ENCODE data around the gene SLC27A1. TPM values are rescaled to one million over a fixed set of nuclear protein-coding genes. Genes with fewer than 3 reads are reported as not detected.

Gene SLC27A1
- total RNA-seq, 2 experiments from 2014 or later, result 4.5 to 4.8 TPM

DNA sequence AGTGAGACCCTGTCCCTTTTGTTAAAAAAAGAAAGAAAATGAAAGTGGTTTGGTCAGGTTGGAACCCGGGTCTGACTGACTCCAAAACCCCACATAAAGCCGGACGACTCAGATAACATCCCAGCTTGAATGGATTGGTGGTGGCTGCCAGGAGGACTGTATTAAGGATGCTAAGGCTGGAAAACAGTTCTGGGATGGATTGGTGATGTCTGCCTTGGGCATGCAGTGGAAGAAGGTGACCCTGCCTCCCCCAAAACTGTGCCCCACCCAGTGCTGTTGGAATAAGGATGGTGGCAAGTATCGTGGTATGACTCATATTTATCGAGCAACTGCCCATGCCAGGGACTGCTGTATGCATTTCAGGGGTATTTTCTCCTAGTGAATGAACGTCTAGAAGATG is 66.6 kb downstream of the SLC27A1 start:
- Mint-ChIP-seq H3K4me3 (no peak overlapping the region), H3K36me3 (no peaks in the 10 kb centered on the region), H3K27ac (no peak overlapping the region), H3K9me3 (no peaks in the 10 kb centered on the region), H3K4me1 (ENCODE audit: low read depth) (peaks cover 12% of the 10 kb centered on the region), H3K27me3 (peaks cover 3% of the 10 kb centered on the region)
- no peak for DNase-seq
- intact Hi-C loops (cut with micrococcal nuclease), result no loop called here
- ChIA-PET POLR2A (no interaction called here), CTCF (interaction anchor here (0.6 to 1.9 kb wide), 2 partner anchors 13 to 36 kb away, joined by 3 to 6 read pairs; no protein-coding TSS in a partner anchor)

DNA sequence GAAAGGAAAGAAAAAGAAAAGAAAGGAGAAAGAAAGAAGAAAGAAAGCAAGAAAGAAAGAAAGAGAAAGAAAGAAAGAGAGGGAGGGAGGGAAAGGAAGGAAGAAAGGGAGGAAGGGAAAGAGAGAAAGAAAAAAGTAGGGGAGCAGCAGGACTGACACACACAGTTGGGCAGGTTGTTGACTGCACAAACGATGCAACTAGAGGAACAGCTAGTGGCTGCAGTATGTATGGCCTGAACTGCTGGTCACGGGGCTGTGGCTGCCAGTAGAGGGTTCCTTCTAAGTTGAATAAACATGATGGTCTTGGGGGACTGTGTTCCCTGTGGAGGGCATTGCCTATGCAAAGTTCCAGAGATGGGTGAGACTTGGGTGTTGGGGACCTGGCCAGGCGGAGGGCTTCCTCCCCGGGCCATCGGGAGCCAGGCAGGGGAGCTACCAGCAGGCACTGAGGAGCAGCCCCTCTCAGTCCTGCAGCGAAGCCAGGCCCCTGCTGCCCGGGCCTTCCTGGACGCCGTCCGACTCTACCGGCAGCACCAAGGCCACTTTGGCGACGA is 68.4 kb downstream of the SLC27A1 start:
- H3K9me3 Mint-ChIP-seq, result no peaks in the 10 kb centered on the region
- no peak overlapping the region for H3K27ac Mint-ChIP-seq
- ChIA-PET POLR2A (no interaction called here), CTCF (interaction anchor here (0.6 to 1.0 kb wide), 3 partner anchors 35 to 67 kb away, joined by 3 to 5 read pairs (median 4); no protein-coding TSS in a partner anchor)
- DNase-seq, result no peak
- intact Hi-C loops (cut with micrococcal nuclease), result loop anchor here (1.0 kb wide), 2 partner anchors 17 to 27 kb away; partner anchors contain the start of genes COLGALT1 and PGLS
- H3K4me3 Mint-ChIP-seq, result peak overlapping the region; percentile 30
- H3K4me1 Mint-ChIP-seq (ENCODE audit: low read depth), result peaks cover 12% of the 10 kb centered on the region
- H3K27me3 Mint-ChIP-seq, result peaks cover 3% of the 10 kb centered on the region
- no peaks in the 10 kb centered on the region for H3K36me3 Mint-ChIP-seq

DNA sequence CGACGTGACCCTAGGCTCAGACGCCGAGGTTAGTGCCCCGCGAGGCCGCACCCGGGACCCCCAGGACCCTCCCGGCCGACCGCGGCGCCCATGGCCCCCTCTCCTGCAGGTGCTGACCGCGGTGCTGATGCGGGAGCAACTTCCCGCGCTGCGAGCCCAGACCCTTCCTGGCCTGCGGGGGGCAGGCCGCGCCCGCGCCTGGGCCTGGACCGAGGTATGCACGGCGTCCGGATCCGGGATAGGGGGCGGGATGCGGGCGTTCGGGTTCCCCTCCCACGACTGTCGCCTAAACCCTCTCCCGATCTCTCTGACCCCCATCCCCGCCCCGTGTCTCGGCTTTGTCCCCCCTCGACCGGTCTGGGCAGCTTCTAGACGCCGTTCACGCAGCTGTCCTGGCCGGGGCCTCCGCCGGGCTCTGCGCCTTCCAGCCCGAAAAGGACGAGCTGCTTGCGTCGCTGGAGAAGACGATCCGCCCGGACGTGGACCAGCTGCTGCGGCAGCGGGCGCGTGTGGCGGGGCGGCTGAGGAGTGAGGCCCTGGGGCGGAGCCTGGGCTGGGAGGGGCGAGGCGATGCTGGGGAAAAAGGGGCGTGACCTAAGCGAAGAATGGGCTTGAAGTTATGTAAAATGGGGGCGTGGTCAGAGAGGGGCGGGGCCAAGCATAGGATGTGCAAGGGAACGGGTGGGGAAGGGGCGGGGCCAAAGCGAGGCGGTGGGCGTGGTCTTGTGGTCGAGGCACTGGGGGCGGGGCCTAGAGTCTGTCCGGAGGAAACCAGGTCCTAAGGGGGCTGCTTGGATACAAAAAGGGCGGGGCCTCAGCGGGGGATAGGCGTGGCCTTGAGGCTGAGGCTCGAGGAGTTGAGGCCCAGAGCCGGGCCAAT is 69.2 kb downstream of the SLC27A1 start:
- intact Hi-C loops (cut with micrococcal nuclease), result loop anchor here (1.0 kb wide), 2 partner anchors 16 to 28 kb away; partner anchors contain the start of genes COLGALT1 and PGLS
- H3K27me3 Mint-ChIP-seq, result peaks cover 3% of the 10 kb centered on the region
- peak; percentile 98 for DNase-seq
- H3K4me3 Mint-ChIP-seq, result peak overlapping the region; percentile 74
- H3K27ac Mint-ChIP-seq, result peak overlapping the region; percentile 58
- ChIA-PET POLR2A (interaction anchor here (0.7 kb wide), 1 partner anchor 16 kb away, joined by 3 read pairs; no protein-coding TSS in a partner anchor), CTCF (interaction anchor here (0.6 to 1.0 kb wide), 2 partner anchors 34 to 643 kb away, joined by 3 to 5 read pairs; no protein-coding TSS in a partner anchor)
- no peaks in the 10 kb centered on the region for H3K9me3 Mint-ChIP-seq
- H3K36me3 Mint-ChIP-seq, result no peaks in the 10 kb centered on the region
- peaks cover 12% of the 10 kb centered on the region for H3K4me1 Mint-ChIP-seq (ENCODE audit: low read depth)

DNA sequence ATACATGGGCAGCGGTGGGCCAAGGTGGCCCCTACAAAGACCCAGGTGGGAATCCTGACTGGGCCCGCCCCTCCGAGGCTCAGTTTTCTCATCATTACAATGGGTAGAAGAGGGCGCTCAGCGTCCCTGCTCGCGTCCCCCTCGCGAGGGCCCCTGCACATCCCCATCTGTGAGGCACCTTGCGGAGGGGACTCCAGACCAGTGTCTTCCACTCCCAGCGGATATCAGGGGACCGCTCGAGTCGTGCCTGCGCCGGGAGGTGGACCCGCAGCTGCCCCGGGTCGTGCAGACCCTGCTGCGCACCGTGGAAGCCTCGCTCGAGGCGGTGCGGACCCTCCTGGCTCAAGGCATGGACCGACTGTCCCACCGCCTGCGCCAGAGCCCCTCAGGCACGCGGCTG is 69.8 kb downstream of the SLC27A1 start:
- CTCF ChIA-PET, result interaction anchor here (0.6 kb wide), 1 partner anchor 642 kb away, joined by 3 read pairs; no protein-coding TSS in a partner anchor
- DNase-seq, result no peak

DNA sequence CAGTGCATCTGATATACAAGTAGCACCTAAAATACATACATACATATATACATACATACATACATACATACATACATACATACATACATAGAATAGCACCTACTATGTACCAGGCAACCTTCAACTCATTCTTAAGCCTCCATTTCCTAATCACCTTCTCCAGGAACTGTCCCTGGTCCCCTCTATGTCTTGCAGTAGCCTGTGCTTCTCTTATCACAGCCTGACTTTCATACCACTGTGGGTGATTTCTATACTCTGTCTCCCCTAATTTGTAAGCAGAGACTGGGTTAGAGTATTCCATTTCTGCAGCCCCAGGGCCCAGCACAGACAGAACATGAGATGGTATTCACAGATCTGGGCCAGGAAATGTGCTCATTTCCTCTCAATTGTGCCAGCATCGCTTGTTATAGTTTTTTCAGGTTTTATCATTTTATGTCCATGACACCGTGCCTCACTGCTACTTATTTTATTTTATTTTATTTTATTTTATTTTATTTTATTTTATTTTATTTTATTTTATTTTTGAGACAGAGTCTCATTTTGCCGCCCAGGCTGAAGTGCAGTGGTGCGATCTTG is 70.9 kb downstream of the SLC27A1 start:
- CTCF ChIA-PET, result interaction anchor here (1.7 kb wide), 1 partner anchor 45 kb away, joined by 5 read pairs; no protein-coding TSS in a partner anchor
- H3K4me3 Mint-ChIP-seq, result no peak overlapping the region

More for the DNA sequence above, 69.8 kb downstream of the SLC27A1 start:
- POLR2A ChIA-PET, result interaction anchor here (0.7 kb wide), 1 partner anchor 17 kb away, joined by 3 read pairs; no protein-coding TSS in a partner anchor
- H3K27me3 Mint-ChIP-seq, result peaks cover 3% of the 10 kb centered on the region
- intact Hi-C loops (cut with micrococcal nuclease), result no loop called here
- no peak overlapping the region for H3K27ac Mint-ChIP-seq
- H3K4me1 Mint-ChIP-seq (ENCODE audit: low read depth), result peaks cover 12% of the 10 kb centered on the region
- H3K36me3 Mint-ChIP-seq, result no peaks in the 10 kb centered on the region
- no peaks in the 10 kb centered on the region for H3K9me3 Mint-ChIP-seq
- no peak overlapping the region for H3K4me3 Mint-ChIP-seq

DNA sequence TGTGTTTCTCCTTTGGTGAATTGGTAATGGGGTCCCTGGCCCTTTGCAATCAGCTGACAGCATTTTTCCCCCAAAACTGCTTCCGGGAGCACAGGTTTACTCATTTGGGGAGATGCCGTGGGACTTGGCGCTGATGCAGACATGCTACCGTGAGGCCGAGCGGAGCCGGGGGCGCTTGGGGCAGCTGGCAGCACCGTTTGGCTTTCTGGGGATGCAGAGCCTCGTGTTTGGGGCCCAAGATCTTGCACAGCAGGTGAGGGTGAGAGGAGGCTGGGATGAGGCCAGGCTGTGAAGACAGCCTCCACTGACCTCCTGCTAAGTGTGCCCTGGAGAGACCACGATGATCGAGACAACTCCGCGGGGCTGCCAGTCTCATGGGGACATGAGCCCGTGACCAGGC is 71.7 kb downstream of the SLC27A1 start:
- Mint-ChIP-seq H3K9me3 (no peaks in the 10 kb centered on the region), H3K4me1 (ENCODE audit: low read depth) (peaks cover 12% of the 10 kb centered on the region), H3K36me3 (no peaks in the 10 kb centered on the region), H3K4me3 (no peak overlapping the region), H3K27me3 (peaks cover 3% of the 10 kb centered on the region), H3K27ac (no peak overlapping the region)
- POLR2A ChIA-PET, result no interaction called here
- no peak for DNase-seq
- CTCF ChIA-PET, result interaction anchor here (1.7 kb wide), 1 partner anchor 46 kb away, joined by 5 read pairs; no protein-coding TSS in a partner anchor
- intact Hi-C loops (cut with micrococcal nuclease), result no loop called here

More for the DNA sequence above, 70.9 kb downstream of the SLC27A1 start:
- Mint-ChIP-seq H3K9me3 (no peaks in the 10 kb centered on the region), H3K4me1 (ENCODE audit: low read depth) (peaks cover 12% of the 10 kb centered on the region), H3K36me3 (no peaks in the 10 kb centered on the region), H3K27me3 (peaks cover 3% of the 10 kb centered on the region), H3K27ac (no peak overlapping the region)
- DNase-seq, result no peak
- intact Hi-C loops (cut with micrococcal nuclease), result no loop called here
- POLR2A ChIA-PET, result no interaction called here

DNA sequence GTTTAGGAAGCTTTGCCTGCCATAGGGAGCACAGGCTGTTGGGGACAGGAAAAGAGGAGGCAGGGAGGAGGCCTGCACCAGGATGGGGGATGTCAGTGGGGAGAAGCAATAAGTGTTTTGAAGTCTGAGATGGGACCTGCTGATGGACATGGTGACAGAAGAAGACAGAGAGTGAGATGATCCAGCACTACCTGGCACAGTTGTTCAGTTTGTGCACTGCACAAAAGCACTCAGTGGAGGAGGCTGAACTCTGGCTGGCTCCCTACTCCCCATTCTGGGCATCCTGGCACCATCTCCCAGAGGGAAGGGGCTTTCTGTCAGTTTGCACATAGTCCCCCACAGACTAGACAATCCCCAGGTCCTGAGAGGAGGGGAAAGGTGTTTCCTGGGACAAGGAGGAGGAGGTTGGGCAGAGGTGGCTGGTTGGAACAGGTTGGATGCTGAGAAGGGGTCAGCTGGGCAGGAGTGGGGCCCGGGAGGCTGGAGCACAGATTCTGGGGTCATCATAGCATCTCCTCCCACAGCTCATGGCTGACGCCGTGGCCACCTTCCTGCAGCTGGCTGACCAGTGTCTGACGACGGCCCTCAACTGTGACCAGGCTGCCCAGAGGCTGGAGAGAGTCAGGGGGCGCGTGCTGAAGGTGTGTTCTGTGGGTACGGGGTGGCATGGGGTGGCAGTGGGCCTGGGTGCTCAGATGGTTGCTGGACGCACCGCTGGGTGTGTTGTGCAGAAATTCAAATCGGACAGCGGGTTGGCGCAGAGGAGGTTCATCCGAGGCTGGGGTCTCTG is 72.7 kb downstream of the SLC27A1 start:
- H3K4me3 Mint-ChIP-seq, result no peak overlapping the region
- H3K9me3 Mint-ChIP-seq, result no peaks in the 10 kb centered on the region
- ChIA-PET CTCF (interaction anchor here (1.7 kb wide), 1 partner anchor 47 kb away, joined by 5 read pairs; no protein-coding TSS in a partner anchor), POLR2A (no interaction called here)
- H3K4me1 Mint-ChIP-seq (ENCODE audit: low read depth), result peaks cover 12% of the 10 kb centered on the region
- H3K27ac Mint-ChIP-seq, result no peak overlapping the region
- DNase-seq, result no peak
- H3K27me3 Mint-ChIP-seq, result peaks cover 3% of the 10 kb centered on the region
- intact Hi-C loops (cut with micrococcal nuclease), result no loop called here
- H3K36me3 Mint-ChIP-seq, result no peaks in the 10 kb centered on the region

DNA sequence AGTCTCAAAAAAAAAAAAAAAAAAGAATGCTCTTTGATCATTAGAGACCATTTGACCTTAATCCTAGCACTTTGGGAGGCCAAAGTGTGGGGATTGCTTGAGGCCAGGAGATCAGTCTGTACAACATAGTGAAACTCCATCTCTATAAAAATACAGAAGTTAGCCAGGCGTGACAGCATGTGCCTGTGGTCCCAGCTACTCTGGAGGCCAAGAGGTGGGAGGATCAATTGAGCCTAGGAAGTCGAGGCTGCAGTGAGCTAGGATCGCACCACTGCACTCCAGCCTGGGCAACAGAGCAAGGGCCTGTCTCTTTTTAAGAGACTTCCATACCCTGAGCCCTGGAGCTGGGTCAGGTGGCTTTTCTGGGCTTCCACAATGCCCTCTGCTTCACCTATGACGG is 73.7 kb downstream of the SLC27A1 start:
- peaks cover 5% of the 10 kb centered on the region for H3K4me1 Mint-ChIP-seq (ENCODE audit: low read depth)
- no peaks in the 10 kb centered on the region for H3K9me3 Mint-ChIP-seq
- ChIA-PET POLR2A (no interaction called here), CTCF (interaction anchor here (1.6 kb wide), 1 partner anchor 48 kb away, joined by 3 read pairs; no protein-coding TSS in a partner anchor)
- H3K27me3 Mint-ChIP-seq, result no peaks in the 10 kb centered on the region
- intact Hi-C loops (cut with micrococcal nuclease), result no loop called here
- no peak overlapping the region for H3K27ac Mint-ChIP-seq
- H3K36me3 Mint-ChIP-seq, result no peaks in the 10 kb centered on the region
- no peak overlapping the region for H3K4me3 Mint-ChIP-seq
- no peak for DNase-seq

DNA sequence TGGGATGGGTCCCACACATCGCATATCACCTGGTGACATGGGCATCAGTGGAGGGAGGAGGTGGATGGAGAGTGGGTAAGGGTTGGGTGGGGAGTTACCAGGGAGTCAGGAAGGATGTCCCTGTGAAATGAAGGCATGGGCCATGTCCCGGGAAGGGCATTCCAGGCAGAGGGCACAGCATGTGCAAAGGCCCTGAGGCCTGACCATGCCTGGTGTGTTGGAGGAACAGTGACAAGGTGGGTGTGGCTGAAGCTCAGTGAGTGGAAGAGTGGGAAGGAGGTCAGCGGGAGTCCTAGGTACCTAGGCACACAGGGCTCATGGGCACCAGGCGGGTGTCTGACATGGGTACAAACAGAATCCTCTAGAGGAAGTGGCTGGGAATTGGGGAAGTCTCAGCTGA is 74.1 kb downstream of the SLC27A1 start:
- Mint-ChIP-seq H3K9me3 (no peaks in the 10 kb centered on the region), H3K27me3 (no peaks in the 10 kb centered on the region), H3K4me1 (ENCODE audit: low read depth) (peaks cover 4% of the 10 kb centered on the region), H3K36me3 (no peaks in the 10 kb centered on the region), H3K27ac (no peak overlapping the region), H3K4me3 (no peak overlapping the region)
- intact Hi-C loops (cut with micrococcal nuclease), result no loop called here
- CTCF ChIA-PET, result interaction anchor here (1.6 kb wide), 1 partner anchor 48 kb away, joined by 3 read pairs; no protein-coding TSS in a partner anchor
- no peak for DNase-seq
- POLR2A ChIA-PET, result no interaction called here

DNA sequence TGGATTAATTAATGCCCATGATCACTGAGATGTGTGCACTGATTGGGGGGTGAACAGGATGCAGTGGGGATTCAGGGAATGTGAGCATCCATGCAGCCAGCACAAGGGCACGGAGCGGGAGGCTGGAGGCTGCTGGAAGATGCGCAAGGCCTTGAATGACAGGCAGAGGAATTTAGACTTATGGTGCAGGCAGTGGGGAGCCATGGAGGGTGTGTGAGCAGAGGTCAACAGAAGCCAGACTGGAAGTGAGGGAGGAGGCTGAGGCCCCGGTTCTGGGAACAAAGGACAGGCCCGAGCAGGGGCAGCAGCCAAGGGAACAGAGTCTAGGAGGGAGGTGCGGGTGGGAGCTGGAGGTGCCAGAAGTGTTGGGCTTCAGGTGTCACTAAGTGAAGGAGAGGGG is 77.8 kb downstream of the SLC27A1 start:
- POLR2A ChIA-PET, result no interaction called here

DNA sequence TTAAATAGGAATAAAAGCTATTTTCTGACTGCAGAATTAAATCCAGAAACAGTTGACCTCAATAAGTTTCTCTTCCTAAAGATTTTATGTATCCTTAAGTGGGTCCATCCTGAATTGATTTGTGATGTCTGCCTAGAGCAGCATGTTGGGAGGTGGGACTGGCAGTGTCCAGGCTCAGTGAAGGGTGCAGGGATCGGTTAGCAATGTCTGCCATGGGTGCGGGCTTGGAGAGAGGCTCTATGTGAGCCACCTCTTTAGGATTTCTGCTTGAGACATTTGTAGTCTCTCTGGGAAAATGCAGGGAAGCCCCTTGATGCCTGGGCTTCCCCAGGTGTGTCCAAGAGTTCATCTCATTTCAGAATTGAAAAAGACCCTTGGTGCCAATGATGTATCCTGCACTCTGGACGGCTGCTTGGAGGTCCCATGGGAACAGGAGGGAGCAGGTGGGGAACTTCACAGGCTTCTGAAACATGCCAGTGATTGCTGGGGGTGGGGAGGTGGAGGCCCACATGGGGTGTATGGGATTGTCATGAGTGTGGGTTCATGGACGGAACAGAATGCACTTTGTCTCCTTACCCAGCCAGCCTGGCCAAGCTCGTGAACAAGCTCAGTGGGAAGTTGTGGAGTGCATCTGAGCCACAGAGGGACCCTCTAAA is 78.9 kb downstream of the SLC27A1 start:
- Mint-ChIP-seq H3K9me3 (no peaks in the 10 kb centered on the region), H3K4me1 (ENCODE audit: low read depth) (no peaks in the 10 kb centered on the region), H3K36me3 (no peaks in the 10 kb centered on the region), H3K4me3 (no peak overlapping the region), H3K27ac (no peak overlapping the region), H3K27me3 (no peaks in the 10 kb centered on the region)
- no peak for DNase-seq
- POLR2A ChIA-PET, result no interaction called here
- CTCF ChIA-PET, result interaction anchor here (1.4 to 2.5 kb wide), 3 partner anchors 24 to 83 kb away, joined by 4 to 7 read pairs (median 4); no protein-coding TSS in a partner anchor
- intact Hi-C loops (cut with micrococcal nuclease), result no loop called here

More for the DNA sequence above, 77.8 kb downstream of the SLC27A1 start:
- CTCF ChIA-PET, result no interaction called here
- Mint-ChIP-seq H3K27ac (no peak overlapping the region), H3K27me3 (no peaks in the 10 kb centered on the region), H3K36me3 (no peaks in the 10 kb centered on the region), H3K4me3 (no peak overlapping the region), H3K4me1 (ENCODE audit: low read depth) (no peaks in the 10 kb centered on the region), H3K9me3 (no peaks in the 10 kb centered on the region)
- DNase-seq, result no peak
- intact Hi-C loops (cut with micrococcal nuclease), result no loop called here

Data from activated CD4-positive, alpha-beta memory T cell treated with anti-CD3 and anti-CD28 coated beads for 36 hours (primary cell).